ENCODE data around the gene SORBS2.

DNA sequence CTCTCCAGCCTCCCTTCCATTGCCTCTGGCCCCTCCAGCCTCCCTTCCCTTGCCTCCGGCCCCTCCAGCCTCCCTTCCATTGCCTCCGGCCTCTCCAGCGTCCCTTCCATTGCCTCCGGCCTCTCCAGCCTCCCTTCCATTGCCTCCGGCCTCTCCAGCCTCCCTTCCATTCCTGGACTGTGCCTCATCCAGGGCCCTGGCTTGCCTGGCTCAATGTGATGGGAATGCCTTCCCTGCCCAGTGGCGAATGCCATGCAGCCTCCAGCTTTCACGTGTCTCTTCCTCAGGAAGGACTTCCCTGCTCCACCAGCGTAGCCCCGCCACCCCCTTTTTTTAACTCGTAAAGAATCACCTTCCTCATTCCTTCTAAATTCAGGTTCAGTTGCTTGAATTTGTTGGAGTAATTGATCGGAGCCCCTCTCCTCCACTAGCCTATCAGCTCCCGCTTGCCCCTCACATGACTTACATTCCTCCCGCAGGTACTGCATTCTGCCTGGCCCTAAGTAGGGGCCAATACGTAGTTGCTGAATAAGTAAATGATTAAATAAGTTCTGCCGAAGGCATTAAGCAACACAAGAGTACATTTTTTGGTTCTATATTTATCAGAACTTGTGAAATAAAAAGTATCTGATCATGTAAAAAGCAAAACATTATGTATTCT is 30.3 kb downstream of the SORBS2 start:
- TF ChIP-seq POLR2A (IDR thresholded peaks at IDR 0.05) (no peak), EP300 (IDR thresholded peaks at IDR 0.05) (no peak)
- TF ChIP-seq, protein P1, sequence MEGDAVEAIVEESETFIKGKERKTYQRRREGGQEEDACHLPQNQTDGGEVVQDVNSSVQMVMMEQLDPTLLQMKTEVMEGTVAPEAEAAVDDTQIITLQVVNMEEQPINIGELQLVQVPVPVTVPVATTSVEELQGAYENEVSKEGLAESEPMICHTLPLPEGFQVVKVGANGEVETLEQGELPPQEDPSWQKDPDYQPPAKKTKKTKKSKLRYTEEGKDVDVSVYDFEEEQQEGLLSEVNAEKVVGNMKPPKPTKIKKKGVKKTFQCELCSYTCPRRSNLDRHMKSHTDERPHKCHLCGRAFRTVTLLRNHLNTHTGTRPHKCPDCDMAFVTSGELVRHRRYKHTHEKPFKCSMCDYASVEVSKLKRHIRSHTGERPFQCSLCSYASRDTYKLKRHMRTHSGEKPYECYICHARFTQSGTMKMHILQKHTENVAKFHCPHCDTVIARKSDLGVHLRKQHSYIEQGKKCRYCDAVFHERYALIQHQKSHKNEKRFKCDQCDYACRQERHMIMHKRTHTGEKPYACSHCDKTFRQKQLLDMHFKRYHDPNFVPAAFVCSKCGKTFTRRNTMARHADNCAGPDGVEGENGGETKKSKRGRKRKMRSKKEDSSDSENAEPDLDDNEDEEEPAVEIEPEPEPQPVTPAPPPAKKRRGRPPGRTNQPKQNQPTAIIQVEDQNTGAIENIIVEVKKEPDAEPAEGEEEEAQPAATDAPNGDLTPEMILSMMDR (IDR thresholded peaks at IDR 0.05) = no peak
